Measurements from ENCODE around the gene RAB26.

RAB26 gene

GRCh38 chr16:2178321-2179106 lies 30.1 kb downstream of the RAB26 start:
- no peak for DNase-seq (ENCODE audit: low read depth in 2 of 2)

- DNase-seq (ENCODE audit: low read depth in 2 of 2), result no peak
Measured at GRCh38 chr16:2179107-2179501, 30.7 kb downstream of the RAB26 start.

- DNase-seq (ENCODE audit: low read depth in 2 of 2), result no peak
Measured at GRCh38 chr16:2179576-2179975, 31.2 kb downstream of the RAB26 start.

GRCh38 chr16:2180461-2180860 lies 32.0 kb downstream of the RAB26 start:
- no peak for DNase-seq (ENCODE audit: low read depth in 2 of 2)

GRCh38 chr16:2180962-2181923 lies 32.8 kb downstream of the RAB26 start:
- no peak for DNase-seq (ENCODE audit: low read depth in 2 of 2)

- no peak for DNase-seq (ENCODE audit: low read depth in 2 of 2)
Measured at GRCh38 chr16:2181952-2182351, 33.5 kb downstream of the RAB26 start.

GRCh38 chr16:2183671-2184070 lies 35.2 kb downstream of the RAB26 start:
- DNase-seq (ENCODE audit: low read depth in 2 of 2), result no peak

- no peak for DNase-seq (ENCODE audit: low read depth in 2 of 2)
Measured at GRCh38 chr16:2184346-2184745, 35.9 kb downstream of the RAB26 start.

GRCh38 chr16:2184962-2185361 lies 36.5 kb downstream of the RAB26 start:
- no peak for DNase-seq (ENCODE audit: low read depth in 2 of 2)

GRCh38 chr16:2186064-2186463 lies 37.6 kb downstream of the RAB26 start:
- no peak for DNase-seq (ENCODE audit: low read depth in 2 of 2)

- DNase-seq (ENCODE audit: low read depth in 2 of 2), result no peak
Measured at GRCh38 chr16:2186505-2186904, 38.1 kb downstream of the RAB26 start.

GRCh38 chr16:2187212-2187611 lies 38.8 kb downstream of the RAB26 start:
- no peak for DNase-seq (ENCODE audit: low read depth in 2 of 2)

GRCh38 chr16:2188395-2188794 lies 40.0 kb downstream of the RAB26 start:
- no peak for DNase-seq (ENCODE audit: low read depth in 2 of 2)

GRCh38 chr16:2189252-2189893 lies 40.9 kb downstream of the RAB26 start:
- DNase-seq (ENCODE audit: low read depth in 2 of 2), result no peak

GRCh38 chr16:2190002-2190658 lies 41.7 kb downstream of the RAB26 start:
- no peak for DNase-seq (ENCODE audit: low read depth in 2 of 2)

GRCh38 chr16:2190659-2191445 lies 42.4 kb downstream of the RAB26 start:
- no peak for DNase-seq (ENCODE audit: low read depth in 2 of 2)

- no peak for DNase-seq (ENCODE audit: low read depth in 2 of 2)
Measured at GRCh38 chr16:2191446-2191706, 43.0 kb downstream of the RAB26 start.

GRCh38 chr16:2194166-2194834 lies 45.9 kb downstream of the RAB26 start:
- DNase-seq (ENCODE audit: low read depth in 2 of 2), result no peak

GRCh38 chr16:2194852-2195321 lies 46.5 kb downstream of the RAB26 start:
- no peak for DNase-seq (ENCODE audit: low read depth in 2 of 2)

GRCh38 chr16:2195322-2196161 lies 47.1 kb downstream of the RAB26 start:
- no peak for DNase-seq (ENCODE audit: low read depth in 2 of 2)

Measured in fibroblast of skin of left quadriceps (primary cell).